PC-9 (cell line): ENCODE measurements around the gene IGFBP5.

Source experiments
- EZH2 ChIP-seq: fragments of 200-600 bp; sonication (generic); IDR thresholded peaks from 2 replicates; pipeline ENCODE4 v1.8.0; 2017; ENCODE audit warnings: antibody characterized with exemption, low read depth
- TF ChIP-seq, protein P1 (sequence below): fragments of 200-600 bp; sonication (generic); conservative IDR thresholded peaks from 2 replicates; pipeline ENCODE4 v1.6.1; 2017; ENCODE audit warnings: mixed run types, antibody characterized with exemption, mild to moderate bottlenecking, moderate library complexity

GRCh38 chr2:216696751-216697560 lies 1.6 kb upstream of the IGFBP5 start:
- TF ChIP-seq, protein P1, sequence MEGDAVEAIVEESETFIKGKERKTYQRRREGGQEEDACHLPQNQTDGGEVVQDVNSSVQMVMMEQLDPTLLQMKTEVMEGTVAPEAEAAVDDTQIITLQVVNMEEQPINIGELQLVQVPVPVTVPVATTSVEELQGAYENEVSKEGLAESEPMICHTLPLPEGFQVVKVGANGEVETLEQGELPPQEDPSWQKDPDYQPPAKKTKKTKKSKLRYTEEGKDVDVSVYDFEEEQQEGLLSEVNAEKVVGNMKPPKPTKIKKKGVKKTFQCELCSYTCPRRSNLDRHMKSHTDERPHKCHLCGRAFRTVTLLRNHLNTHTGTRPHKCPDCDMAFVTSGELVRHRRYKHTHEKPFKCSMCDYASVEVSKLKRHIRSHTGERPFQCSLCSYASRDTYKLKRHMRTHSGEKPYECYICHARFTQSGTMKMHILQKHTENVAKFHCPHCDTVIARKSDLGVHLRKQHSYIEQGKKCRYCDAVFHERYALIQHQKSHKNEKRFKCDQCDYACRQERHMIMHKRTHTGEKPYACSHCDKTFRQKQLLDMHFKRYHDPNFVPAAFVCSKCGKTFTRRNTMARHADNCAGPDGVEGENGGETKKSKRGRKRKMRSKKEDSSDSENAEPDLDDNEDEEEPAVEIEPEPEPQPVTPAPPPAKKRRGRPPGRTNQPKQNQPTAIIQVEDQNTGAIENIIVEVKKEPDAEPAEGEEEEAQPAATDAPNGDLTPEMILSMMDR: peak; percentile 67
- no peak for TF ChIP-seq EZH2
